PC-9 (cell line): ENCODE measurements around the gene ITIH3. TPM values are rescaled to one million over a fixed set of nuclear protein-coding genes. Genes with fewer than 3 reads are reported as not detected.

Experiments used
- BruUV-seq: library from RNA; stranded (reverse); fragments of 400-500 nt; replicated peaks from 2 replicates; lab custom pipeline; 2021; lab: Mats Ljungman, UMichigan
- CTCF ChIA-PET: fragments of 300-600 bp; sonication (Branson Sonifier 250); formaldehyde crosslinking; loops from one replicate; lab custom pipeline; 2022; ENCODE audit warnings: antibody characterized with exemption; lab: Charles Lee
- POLR2A ChIA-PET: fragments of 300-600 bp; sonication (Branson Sonifier 250); formaldehyde crosslinking; loops from one replicate; lab custom pipeline; 2022; ENCODE audit warnings: antibody characterized with exemption; ENCODE audit not compliant: unreplicated experiment; lab: Charles Lee
- DNase-seq, 2 experiments: peaks; one replicate each; pipeline versions ENCODE4 v3.0.0 to v3.0.0-alpha.2; 2015 to 2022; ENCODE audit warnings: mixed read lengths in 1 of 2
- H2AFZ ChIP-seq: fragments of 200-600 bp; sonication (generic); 2 replicates; pipeline ENCODE4 v1.8.1; 2017; ENCODE audit warnings: antibody characterized with exemption
- H3F3A ChIP-seq: fragments of 200-600 bp; sonication (generic); 2 replicates; pipeline ENCODE4 v1.8.1; 2017; ENCODE audit warnings: antibody characterized with exemption, mild to moderate bottlenecking, low read depth; ENCODE audit not compliant: insufficient read depth
- H3K27ac ChIP-seq: fragments of 200-600 bp; sonication (generic); 2 replicates; pipeline ENCODE4 v1.6.1; 2016; ENCODE audit warnings: mixed run types
- H3K27me3 ChIP-seq: fragments of 200-600 bp; sonication (generic); 2 replicates; pipeline ENCODE4 v1.6.1; 2016; ENCODE audit warnings: low read depth, mixed run types; ENCODE audit not compliant: insufficient read depth
- H3K36me3 ChIP-seq: fragments of 200-600 bp; sonication (generic); 2 replicates; pipeline ENCODE4 v1.6.1; 2016; ENCODE audit warnings: low read depth, mixed run types
- H3K4me1 ChIP-seq: fragments of 200-600 bp; sonication (generic); replicated peaks from 2 replicates; pipeline ENCODE4 v1.6.1; 2016; ENCODE audit warnings: mixed run types; ENCODE audit not compliant: insufficient read depth
- H3K4me2 ChIP-seq: fragments of 200-600 bp; sonication (generic); 2 replicates; pipeline ENCODE4 v1.6.1; 2017; ENCODE audit warnings: mixed run types
- H3K4me3 ChIP-seq: fragments of 200-600 bp; sonication (generic); 2 replicates; pipeline ENCODE4 v1.6.1; 2016; ENCODE audit warnings: mixed run types
- H3K79me2 ChIP-seq: fragments of 200-600 bp; sonication (generic); 2 replicates; pipeline ENCODE4 v1.6.1; 2017; ENCODE audit warnings: low read depth, mixed run types
- H3K9me2 ChIP-seq: fragments of 200-600 bp; sonication (generic); 2 replicates; pipeline ENCODE4 v1.8.1; 2017; ENCODE audit warnings: mild to moderate bottlenecking; ENCODE audit not compliant: insufficient read depth
- H3K9me3 ChIP-seq: fragments of 200-600 bp; sonication (generic); 2 replicates; pipeline ENCODE4 v1.8.1; 2016; ENCODE audit warnings: low read depth; ENCODE audit not compliant: insufficient read depth
- H4K20me1 ChIP-seq: fragments of 200-600 bp; sonication (generic); 2 replicates; pipeline ENCODE4 v1.8.1; 2017; ENCODE audit not compliant: insufficient read depth
- CTCF ChIP-seq: fragments of 200-600 bp; sonication (generic); conservative IDR thresholded peaks from 2 replicates; pipeline ENCODE4 v1.6.1; 2017; ENCODE audit warnings: mixed run types, antibody characterized with exemption, mild to moderate bottlenecking, moderate library complexity
- EZH2 ChIP-seq: fragments of 200-600 bp; sonication (generic); IDR thresholded peaks from 2 replicates; pipeline ENCODE4 v1.8.0; 2017; ENCODE audit warnings: antibody characterized with exemption, low read depth
- intact Hi-C: fragments of 100-400 bp; cut with micrococcal nuclease; formaldehyde crosslinking; loops from one replicate; pipeline ENCODE4 v1.10.0; 2022; ENCODE audit not compliant: unreplicated experiment
- total RNA-seq: library from RNA; stranded (reverse); gene quantifications from 2 replicates; pipeline ENCODE4 v1.2.3, GENCODE V29; 2021

Gene ITIH3
- total RNA-seq, 1 experiment from 2014 or later, result not detected

DNA sequence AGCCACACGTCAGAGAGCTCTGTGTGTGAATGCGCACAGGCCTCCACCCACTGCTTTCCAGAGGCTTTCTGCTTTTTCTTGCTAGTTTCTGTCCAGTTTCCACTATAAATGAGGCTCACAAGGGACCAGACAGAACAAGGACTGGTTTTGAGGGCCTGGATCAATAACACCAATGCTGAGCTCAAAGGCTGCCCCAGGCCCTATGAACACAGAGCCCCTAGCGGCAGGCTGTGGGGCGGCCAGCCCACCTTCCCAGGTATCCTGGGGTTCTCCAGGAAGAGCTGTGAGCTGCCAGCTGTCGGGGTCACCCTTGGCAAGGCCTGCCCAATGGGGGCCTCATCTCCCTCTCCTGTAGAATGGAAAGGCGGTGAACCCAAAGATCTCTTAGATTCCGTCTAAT lies 2.2 kb upstream of the ITIH3 start:
- TF ChIP-seq CTCF (no peak; the same call in 1 of the 2 replicates), EZH2 (no peak)
- POLR2A ChIA-PET, result interaction anchor here (0.6 kb wide), 2 partner anchors 318 to 1292 kb away, joined by 4 to 20 read pairs; no protein-coding TSS in a partner anchor
- BruUV-seq, result no TSS peak

GRCh38 chr3:52792961-52793695 lies 1.5 kb upstream of the ITIH3 start:
- DNase-seq, result no peak
- Histone ChIP-seq H3K9me2 (no peaks in the 10 kb centered on the region), H3K27me3 (peaks cover 6% of the 10 kb centered on the region; the same call in 1 of the 2 replicates), H3K4me3 (no peak overlapping the region), H3K4me2 (no peak overlapping the region), H4K20me1 (no peaks in the 10 kb centered on the region), H2AFZ (no peak overlapping the region), H3K27ac (no peak overlapping the region), H3K36me3 (no peaks in the 10 kb centered on the region), H3K9me3 (no peaks in the 10 kb centered on the region), H3F3A (no peaks in the 10 kb centered on the region), H3K79me2 (no peaks in the 10 kb centered on the region), H3K4me1 (no peaks in the 10 kb centered on the region)
- ChIA-PET CTCF (no interaction called here), POLR2A (no interaction called here)
- no peak for TF ChIP-seq CTCF
- TF ChIP-seq EZH2, result no peak
- intact Hi-C loops, result no loop called here
- BruUV-seq, result no TSS peak

More for the DNA sequence above, 2.2 kb upstream of the ITIH3 start:
- Histone ChIP-seq H3F3A (no peaks in the 10 kb centered on the region), H3K27me3 (peaks cover 6% of the 10 kb centered on the region), H3K27ac (no peak overlapping the region), H3K4me1 (no peaks in the 10 kb centered on the region), H3K4me2 (no peak overlapping the region), H3K79me2 (no peaks in the 10 kb centered on the region), H3K4me3 (no peak overlapping the region), H3K9me2 (no peaks in the 10 kb centered on the region), H4K20me1 (no peaks in the 10 kb centered on the region), H3K36me3 (no peaks in the 10 kb centered on the region), H2AFZ (no peak overlapping the region), H3K9me3 (no peaks in the 10 kb centered on the region)
- no peak for DNase-seq
- intact Hi-C loops, result no loop called here
- CTCF ChIA-PET, result no interaction called here

- no peak overlapping the region for H2AFZ ChIP-seq
- H3K27ac ChIP-seq, result no peak overlapping the region
- H3K9me2 ChIP-seq, result no peaks in the 10 kb centered on the region
- H3K9me3 ChIP-seq, result no peaks in the 10 kb centered on the region
- POLR2A ChIA-PET, result no interaction called here
- H3K27me3 ChIP-seq, result peaks cover 6% of the 10 kb centered on the region; the same call in 1 of the 2 replicates
- H4K20me1 ChIP-seq, result no peaks in the 10 kb centered on the region
- H3K4me3 ChIP-seq, result no peak overlapping the region
- H3K36me3 ChIP-seq, result no peaks in the 10 kb centered on the region
- intact Hi-C loops, result no loop called here
- no peaks in the 10 kb centered on the region for H3K79me2 ChIP-seq
- no peaks in the 10 kb centered on the region for H3K4me1 ChIP-seq
- CTCF ChIA-PET, result no interaction called here
- TF ChIP-seq EZH2 (no peak), CTCF (no peak)
- DNase-seq, result no peak
- BruUV-seq, result no TSS peak
- H3F3A ChIP-seq, result no peaks in the 10 kb centered on the region
- no peak overlapping the region for H3K4me2 ChIP-seq
Observed at GRCh38 chr3:52793702-52794611, 639 bp upstream of the ITIH3 start.
